ENCODE results near the gene MOV10L1.
"Not testable (repeated sequence)": the region's sequence is repeated elsewhere in the genome, so short reads cannot be mapped to it uniquely, and the experiment has no call there.

The MOV10L1 gene

DNA sequence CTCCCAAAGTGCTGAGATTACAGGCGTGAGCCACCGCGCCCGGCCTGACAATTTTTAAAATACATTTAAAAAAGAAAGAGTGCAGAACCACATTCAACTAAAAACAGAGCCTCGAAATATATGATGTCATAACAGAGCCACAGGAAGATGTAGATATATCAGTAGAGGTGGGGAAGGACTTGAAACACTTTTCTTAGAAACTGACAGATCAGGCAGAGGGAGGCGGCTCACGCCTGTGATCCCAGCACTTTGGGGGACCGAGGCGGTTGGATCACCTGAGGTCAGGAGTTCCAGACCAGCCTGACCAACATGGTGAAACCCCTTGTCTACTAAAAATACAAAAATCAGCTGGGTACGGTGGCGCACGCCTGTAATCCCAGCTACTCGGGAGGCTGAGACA, 11.6 kb upstream of the MOV10L1 start:
- no peak for DNase-seq (ENCODE audit: low read depth, low spot score)

DNA sequence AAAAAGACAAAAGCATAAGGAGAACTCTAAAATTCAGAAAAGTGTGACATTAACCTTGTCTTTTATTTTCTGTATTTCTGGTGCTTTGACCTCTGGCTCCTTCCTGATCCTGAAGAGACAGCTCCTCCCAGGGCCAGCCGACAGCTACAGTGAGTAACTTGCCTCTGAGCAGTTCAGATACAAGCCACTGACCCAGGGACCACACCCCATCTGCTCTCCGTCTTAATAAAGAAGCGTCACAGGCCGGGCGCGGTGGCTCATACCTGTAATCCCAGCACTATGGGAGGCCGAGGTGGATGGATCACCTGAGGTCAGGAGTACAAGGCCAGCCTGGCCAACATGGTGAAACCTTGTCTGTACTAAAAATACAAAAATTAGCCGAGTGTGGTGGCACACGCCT, 11.0 kb upstream of the MOV10L1 start:
- no peak for DNase-seq (ENCODE audit: low read depth, low spot score)

DNA sequence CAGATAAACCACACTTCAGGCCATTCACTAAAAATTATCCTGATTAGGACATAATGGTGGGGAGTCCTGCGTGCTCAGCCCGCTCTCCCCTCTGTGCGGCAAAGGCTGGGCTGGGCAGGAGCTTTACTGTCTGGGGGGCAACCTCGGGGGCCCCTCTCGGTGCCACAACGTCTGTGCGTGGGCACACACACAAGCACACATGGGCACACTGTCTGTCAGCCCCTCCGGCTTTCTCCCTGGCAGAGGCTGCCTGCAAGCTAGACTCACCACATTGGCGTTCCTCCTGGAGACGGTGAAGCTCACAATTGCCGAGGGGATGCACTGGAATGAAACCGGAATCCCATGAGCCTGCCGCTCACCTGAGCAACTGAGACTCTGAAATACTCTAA, 9.7 kb upstream of the MOV10L1 start:
- no peak for DNase-seq (ENCODE audit: low read depth, low spot score)

DNA sequence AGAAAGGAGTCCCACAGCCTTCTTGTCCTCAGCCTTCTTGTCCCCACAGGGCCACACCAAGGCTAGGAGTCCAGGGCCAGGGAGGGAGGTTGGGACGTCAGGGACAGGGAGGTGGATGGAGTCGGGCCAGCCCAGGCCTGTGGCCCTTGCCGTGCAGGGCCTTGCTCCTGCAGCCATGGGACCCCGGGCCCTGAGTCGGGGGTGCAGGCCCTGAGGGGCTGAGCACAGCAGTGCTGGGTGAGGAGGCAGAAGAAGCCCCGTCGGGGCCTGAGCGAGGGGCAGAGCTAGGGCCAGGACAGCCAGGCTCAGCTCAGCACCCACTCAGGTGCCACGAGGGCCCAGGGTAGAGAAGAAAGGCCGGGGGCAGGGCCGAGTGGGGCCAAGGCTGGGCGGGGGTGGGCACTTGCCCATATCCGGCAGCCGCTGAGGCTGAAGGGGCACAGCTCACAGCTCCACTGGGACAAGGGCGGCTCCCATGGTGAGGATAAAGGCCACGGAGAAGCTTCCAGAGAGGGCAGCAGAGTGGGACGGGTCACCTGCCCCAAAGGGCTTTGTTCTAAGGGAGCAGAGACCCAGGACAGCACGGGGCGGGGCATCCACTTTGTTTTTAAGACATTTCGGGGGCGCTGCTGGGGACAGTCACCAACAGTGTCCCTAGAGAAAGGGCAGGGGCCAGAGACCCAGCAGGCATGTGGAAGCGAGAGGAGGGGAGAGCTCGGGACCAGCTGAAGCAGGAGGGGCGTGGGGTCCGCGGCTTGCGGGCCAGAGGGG, 8.2 kb upstream of the MOV10L1 start:
- no peak for DNase-seq (ENCODE audit: low read depth, low spot score)

GRCh38 chr22:50082197-50082715, 7.5 kb upstream of the MOV10L1 start:
- DNase-seq (ENCODE audit: low read depth, low spot score), result no peak

- DNase-seq (ENCODE audit: low read depth, low spot score), result no peak
Measured at GRCh38 chr22:50082961-50083461, 6.8 kb upstream of the MOV10L1 start.

- DNase-seq (ENCODE audit: low read depth, low spot score), result no peak
Measured at GRCh38 chr22:50083462-50084079, 6.2 kb upstream of the MOV10L1 start.

GRCh38 chr22:50084080-50084477, 5.7 kb upstream of the MOV10L1 start:
- DNase-seq (ENCODE audit: low read depth, low spot score), result no peak

DNA sequence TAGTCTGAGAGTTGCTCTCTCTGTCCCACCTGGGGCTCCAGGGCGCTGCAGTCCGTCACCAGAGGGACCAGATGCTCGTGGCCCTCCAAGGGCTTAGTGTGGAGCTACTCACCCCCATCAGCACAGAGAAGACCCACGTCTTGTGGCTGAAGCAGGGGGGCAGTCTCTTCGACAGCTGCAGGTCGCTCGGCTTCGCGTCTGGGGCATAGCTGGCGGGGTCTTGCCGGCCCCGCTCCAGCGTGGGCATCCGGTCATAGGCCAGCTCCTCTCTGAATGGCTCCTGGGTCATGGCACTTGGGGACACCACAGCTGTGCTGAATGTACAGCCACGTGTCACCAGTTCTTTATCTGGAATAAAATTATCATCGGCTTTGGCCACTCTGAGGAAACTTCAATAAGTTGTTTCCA, 5.2 kb upstream of the MOV10L1 start:
- no peak for DNase-seq (ENCODE audit: low read depth, low spot score)

GRCh38 chr22:50085211-50085972, 4.4 kb upstream of the MOV10L1 start, which contains the start of gene MLC1:
TSS of gene MLC1 (minus strand) at chr22:50085426. CDS start at chr22:50084902, 524 bp downstream.
- DNase-seq (ENCODE audit: low read depth, low spot score), result no peak

- no peak for DNase-seq (ENCODE audit: low read depth, low spot score)
Measured at GRCh38 chr22:50086526-50086925, 3.3 kb upstream of the MOV10L1 start.

- DNase-seq (ENCODE audit: low read depth, low spot score), result not testable (repeated sequence)
Measured at GRCh38 chr22:50086975-50087374, 2.8 kb upstream of the MOV10L1 start.

DNA sequence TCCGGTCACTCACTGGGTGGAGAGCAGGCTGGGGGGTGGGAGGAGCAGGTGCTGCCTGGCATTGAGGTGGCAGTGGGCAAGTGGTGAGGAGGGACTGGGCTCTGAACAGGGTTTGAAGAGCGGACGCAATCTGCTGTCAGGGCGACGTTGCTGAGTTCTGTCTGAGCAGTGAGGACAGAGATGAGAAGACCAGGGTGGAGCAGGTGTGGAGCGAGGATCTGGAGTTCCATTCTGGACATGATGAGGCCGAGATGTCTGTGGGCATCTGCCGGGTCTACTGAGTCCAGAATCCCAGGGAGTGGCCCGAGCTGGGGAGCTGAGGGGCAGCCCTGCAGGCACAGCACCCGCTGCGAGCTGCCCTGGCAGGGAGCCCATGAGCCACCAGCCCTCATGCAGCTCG, 2.2 kb upstream of the MOV10L1 start:
- no peak for DNase-seq (ENCODE audit: low read depth, low spot score)

DNA sequence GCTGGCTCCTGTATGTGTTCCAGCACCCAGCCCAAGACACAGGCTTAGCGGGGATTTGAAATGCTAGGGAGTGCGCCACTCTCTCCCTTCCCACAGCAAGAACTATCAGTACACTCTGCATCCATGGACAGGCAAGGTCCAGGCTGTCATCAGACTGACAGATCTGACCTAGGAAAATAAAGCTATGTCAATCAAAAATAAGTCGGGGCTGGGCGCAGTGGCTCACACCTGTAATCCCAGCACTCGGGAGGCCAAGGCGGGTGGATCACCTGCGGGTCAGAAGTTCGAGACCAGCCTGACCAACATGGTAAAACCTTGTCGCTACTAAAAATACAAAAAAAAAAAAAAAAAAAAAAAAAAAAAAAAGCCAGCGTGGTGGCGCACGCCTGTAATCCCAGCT, 1.7 kb upstream of the MOV10L1 start:
- no peak for DNase-seq (ENCODE audit: low read depth, low spot score)

DNA sequence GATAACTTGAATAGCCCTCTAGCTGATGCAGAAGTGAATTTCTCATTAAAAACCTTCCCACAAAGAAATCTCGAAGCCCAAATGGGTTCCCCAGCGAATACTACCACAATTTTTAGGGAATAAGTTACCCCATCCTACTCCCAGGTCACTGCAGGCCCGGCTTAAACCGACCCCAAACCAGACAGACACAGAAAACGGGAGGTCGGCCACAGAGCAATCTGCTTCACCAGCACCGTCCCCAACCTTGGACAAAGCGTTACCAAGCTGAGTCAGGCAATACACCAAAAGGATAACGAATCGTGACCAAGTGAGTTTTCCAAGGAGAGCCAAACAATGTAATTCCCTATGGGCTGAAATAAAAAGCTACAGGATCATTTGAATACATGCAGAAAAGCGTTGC, 575 bp upstream of the MOV10L1 start:
- DNase-seq (ENCODE audit: low read depth, low spot score), result no peak

- no peak for DNase-seq (ENCODE audit: low read depth, low spot score)
Measured at GRCh38 chr22:50090412-50090714, 557 bp downstream of the MOV10L1 start.

GRCh38 chr22:50091092-50091768, 1.4 kb downstream of the MOV10L1 start:
- no peak for DNase-seq (ENCODE audit: low read depth, low spot score)

DNA sequence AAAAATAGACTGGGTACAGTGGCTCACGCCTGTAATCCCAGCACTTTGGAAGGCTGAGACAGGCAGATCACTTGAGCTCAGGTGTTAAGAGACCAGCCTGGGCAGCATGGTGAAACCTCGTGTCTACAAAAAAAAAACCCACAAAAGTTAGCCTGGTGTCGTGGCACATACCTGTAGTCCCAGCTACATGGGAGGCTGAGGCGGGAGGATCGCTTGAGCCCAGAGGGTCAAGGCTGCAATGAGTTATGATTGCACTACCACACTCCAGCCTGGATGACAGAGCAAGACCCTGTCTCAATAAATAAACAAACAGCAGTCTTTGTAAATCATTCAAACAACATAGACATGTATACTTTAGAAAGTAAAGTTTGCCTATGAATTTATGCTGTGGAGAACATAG, 2.5 kb downstream of the MOV10L1 start:
- DNase-seq (ENCODE audit: low read depth, low spot score), result no peak

GRCh38 chr22:50098052-50098451, 8.2 kb downstream of the MOV10L1 start:
- DNase-seq (ENCODE audit: low read depth, low spot score), result no peak

DNA sequence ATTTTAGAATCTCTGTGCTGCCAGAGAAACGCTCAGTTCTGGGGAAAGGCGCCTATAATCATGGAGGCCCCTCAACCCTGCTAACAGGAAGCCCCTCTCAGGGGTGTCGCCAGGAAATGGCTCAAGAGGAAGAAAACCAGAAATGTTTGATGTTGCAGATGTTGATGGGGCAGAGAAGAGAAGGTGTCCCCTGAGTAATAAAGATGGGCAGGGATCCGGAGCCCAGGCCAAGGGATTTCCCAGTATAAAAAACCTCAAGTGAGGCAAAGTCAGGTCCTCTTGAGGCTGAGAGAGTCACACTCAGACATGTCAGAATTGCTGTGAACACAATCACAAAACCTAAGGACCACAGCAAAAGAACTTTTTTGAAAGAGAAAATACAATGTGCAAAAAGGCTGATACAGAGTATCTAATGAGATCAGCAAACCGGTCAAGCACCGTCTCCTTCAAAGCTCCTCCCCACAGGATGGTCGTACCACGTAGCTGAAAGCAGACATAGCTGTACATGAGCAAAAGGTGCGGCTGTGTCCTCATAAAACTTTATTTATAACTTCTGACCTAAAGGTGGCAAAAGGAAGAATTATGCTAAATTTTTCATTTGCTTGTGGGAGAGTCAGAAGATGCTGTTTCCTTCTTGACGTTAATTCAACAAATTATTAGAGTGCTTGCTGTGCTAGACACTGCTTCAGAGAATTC, 12.2 kb downstream of the MOV10L1 start:
- DNase-seq (ENCODE audit: low read depth, low spot score), result no peak

GRCh38 chr22:50102946-50103345, 13.1 kb downstream of the MOV10L1 start:
- no peak for DNase-seq (ENCODE audit: low read depth, low spot score)
